ENCODE measurements around the gene CMC2. TPM values are rescaled to one million over a fixed set of nuclear protein-coding genes. Genes with fewer than 3 reads are reported as not detected.
A peak's percentile ranks its signal among the peaks of the same experiment; 100 is the strongest.

The CMC2 gene
- total RNA-seq, 1 experiment from 2014 or later: 82.0 TPM

GRCh38 chr16:80990577-80990976 is 16.1 kb downstream of the CMC2 start:
- H3K9me3 ChIP-seq (ENCODE audit: control insufficient read depth, insufficient read depth, low read depth, low read length): no peaks in the 10 kb centered on the region
- no peak for DNase-seq (ENCODE audit: low read depth, low spot score)
- ChIA-PET POLR2A (no interaction called here), CTCF (no interaction called here)
- no peak for TF ChIP-seq TCF7L2 (IDR thresholded peaks at IDR 0.05; ENCODE audit: low read depth, low read length)
- TF ChIP-seq, protein P1, sequence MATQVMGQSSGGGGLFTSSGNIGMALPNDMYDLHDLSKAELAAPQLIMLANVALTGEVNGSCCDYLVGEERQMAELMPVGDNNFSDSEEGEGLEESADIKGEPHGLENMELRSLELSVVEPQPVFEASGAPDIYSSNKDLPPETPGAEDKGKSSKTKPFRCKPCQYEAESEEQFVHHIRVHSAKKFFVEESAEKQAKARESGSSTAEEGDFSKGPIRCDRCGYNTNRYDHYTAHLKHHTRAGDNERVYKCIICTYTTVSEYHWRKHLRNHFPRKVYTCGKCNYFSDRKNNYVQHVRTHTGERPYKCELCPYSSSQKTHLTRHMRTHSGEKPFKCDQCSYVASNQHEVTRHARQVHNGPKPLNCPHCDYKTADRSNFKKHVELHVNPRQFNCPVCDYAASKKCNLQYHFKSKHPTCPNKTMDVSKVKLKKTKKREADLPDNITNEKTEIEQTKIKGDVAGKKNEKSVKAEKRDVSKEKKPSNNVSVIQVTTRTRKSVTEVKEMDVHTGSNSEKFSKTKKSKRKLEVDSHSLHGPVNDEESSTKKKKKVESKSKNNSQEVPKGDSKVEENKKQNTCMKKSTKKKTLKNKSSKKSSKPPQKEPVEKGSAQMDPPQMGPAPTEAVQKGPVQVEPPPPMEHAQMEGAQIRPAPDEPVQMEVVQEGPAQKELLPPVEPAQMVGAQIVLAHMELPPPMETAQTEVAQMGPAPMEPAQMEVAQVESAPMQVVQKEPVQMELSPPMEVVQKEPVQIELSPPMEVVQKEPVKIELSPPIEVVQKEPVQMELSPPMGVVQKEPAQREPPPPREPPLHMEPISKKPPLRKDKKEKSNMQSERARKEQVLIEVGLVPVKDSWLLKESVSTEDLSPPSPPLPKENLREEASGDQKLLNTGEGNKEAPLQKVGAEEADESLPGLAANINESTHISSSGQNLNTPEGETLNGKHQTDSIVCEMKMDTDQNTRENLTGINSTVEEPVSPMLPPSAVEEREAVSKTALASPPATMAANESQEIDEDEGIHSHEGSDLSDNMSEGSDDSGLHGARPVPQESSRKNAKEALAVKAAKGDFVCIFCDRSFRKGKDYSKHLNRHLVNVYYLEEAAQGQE (IDR thresholded peaks at IDR 0.05; ENCODE audit: insufficient read depth in 1 of 2, low read depth in 2 of 2, low read length in 1 of 2): no peak
- no peak for TF ChIP-seq POLR2AphosphoS5 (IDR thresholded peaks at IDR 0.05; ENCODE audit: low read depth, low read length)
- no peak for TF ChIP-seq CTCF (IDR thresholded peaks at IDR 0.05)
- no peak for TF ChIP-seq SIN3A (IDR thresholded peaks at IDR 0.05; ENCODE audit: borderline replicate concordance, insufficient read depth, low read depth, low read length)
- H3K27me3 ChIP-seq (ENCODE audit: control insufficient read depth, insufficient read depth, low read length): no peaks in the 10 kb centered on the region
- intact Hi-C loops (cut with micrococcal nuclease; ENCODE audit: unreplicated experiment) (no loop called here), in situ Hi-C loops (cut with HindIII; ENCODE audit: low pct_unique_long_range_greater_than_20kb, low sequenced_read_pairs) (no loop called here)
- peaks cover 4% of the 10 kb centered on the region; the same call in 1 of the 2 replicates for H3K4me1 ChIP-seq (ENCODE audit: control insufficient read depth, insufficient read depth, low read length)
- no peak overlapping the region for H3K27ac ChIP-seq (ENCODE audit: low read length)
- H3K36me3 ChIP-seq (ENCODE audit: control insufficient read depth, insufficient read depth, low read length): no peaks in the 10 kb centered on the region
- no peak for ATAC-seq
- no peak overlapping the region for H3K4me3 ChIP-seq (ENCODE audit: low read depth in 2 of 2, low read length in 2 of 2)
- no TSS peak for BruUV-seq (replicated peaks)

- CTCF ChIA-PET: no interaction called here
- BruUV-seq (replicated peaks): TSS peak; percentile 13
- POLR2A ChIA-PET: no interaction called here
- Histone ChIP-seq H3K4me1 (ENCODE audit: control insufficient read depth, insufficient read depth, low read length) (peaks cover 4% of the 10 kb centered on the region; the same call in 1 of the 2 replicates), H3K27ac (ENCODE audit: low read length) (no peak overlapping the region), H3K36me3 (ENCODE audit: control insufficient read depth, insufficient read depth, low read length) (no peaks in the 10 kb centered on the region), H3K9me3 (ENCODE audit: control insufficient read depth, insufficient read depth, low read depth, low read length) (no peaks in the 10 kb centered on the region), H3K4me3 (ENCODE audit: low read depth in 2 of 2, low read length in 2 of 2) (no peak overlapping the region), H3K27me3 (ENCODE audit: control insufficient read depth, insufficient read depth, low read length) (no peaks in the 10 kb centered on the region)
- intact Hi-C loops (cut with micrococcal nuclease; ENCODE audit: unreplicated experiment) (no loop called here), in situ Hi-C loops (cut with HindIII; ENCODE audit: low pct_unique_long_range_greater_than_20kb, low sequenced_read_pairs) (no loop called here)
- DNase-seq (ENCODE audit: low read depth, low spot score) (no peak), ATAC-seq (no peak)
- TF ChIP-seq, protein P1 (IDR thresholded peaks at IDR 0.05; ENCODE audit: insufficient read depth in 1 of 2, low read depth in 2 of 2, low read length in 1 of 2): no peak
- TF ChIP-seq CTCF (IDR thresholded peaks at IDR 0.05): no peak
- TF ChIP-seq POLR2AphosphoS5 (IDR thresholded peaks at IDR 0.05; ENCODE audit: low read depth, low read length): no peak
- TF ChIP-seq TCF7L2 (IDR thresholded peaks at IDR 0.05; ENCODE audit: low read depth, low read length): no peak
- TF ChIP-seq SIN3A (IDR thresholded peaks at IDR 0.05; ENCODE audit: borderline replicate concordance, insufficient read depth, low read depth, low read length): no peak
Measured at GRCh38 chr16:80989801-80990200, 16.9 kb downstream of the CMC2 start.

All from Panc1 (cell line).